Measurements from ENCODE around the gene CHST9.

DNA sequence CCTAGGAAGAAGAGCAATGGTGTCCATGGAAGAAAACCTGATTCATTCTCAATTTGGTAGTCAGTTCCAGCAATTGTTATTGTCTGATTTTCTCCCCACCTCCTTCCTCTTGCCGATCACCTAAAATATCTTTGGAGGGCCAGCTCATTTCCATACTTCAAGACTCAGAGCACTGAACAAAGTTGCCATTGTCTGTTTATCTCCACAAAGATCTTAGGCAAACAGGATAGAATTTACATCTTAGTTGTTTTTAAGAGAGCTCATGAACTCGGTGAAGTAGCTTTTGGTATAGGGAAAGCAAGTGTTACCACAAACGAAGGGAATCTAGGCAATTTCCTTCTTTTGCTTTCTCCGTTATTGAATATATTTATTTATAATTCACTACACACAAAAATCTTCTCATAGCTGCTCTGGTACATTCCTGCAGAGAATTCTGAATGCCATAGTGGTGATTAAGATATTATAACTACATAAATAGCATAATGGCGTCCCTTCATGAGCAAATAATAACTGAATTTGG is 41.5 kb upstream of the CHST9 start:
- TF ChIP-seq, protein P1, sequence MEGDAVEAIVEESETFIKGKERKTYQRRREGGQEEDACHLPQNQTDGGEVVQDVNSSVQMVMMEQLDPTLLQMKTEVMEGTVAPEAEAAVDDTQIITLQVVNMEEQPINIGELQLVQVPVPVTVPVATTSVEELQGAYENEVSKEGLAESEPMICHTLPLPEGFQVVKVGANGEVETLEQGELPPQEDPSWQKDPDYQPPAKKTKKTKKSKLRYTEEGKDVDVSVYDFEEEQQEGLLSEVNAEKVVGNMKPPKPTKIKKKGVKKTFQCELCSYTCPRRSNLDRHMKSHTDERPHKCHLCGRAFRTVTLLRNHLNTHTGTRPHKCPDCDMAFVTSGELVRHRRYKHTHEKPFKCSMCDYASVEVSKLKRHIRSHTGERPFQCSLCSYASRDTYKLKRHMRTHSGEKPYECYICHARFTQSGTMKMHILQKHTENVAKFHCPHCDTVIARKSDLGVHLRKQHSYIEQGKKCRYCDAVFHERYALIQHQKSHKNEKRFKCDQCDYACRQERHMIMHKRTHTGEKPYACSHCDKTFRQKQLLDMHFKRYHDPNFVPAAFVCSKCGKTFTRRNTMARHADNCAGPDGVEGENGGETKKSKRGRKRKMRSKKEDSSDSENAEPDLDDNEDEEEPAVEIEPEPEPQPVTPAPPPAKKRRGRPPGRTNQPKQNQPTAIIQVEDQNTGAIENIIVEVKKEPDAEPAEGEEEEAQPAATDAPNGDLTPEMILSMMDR (IDR thresholded peaks at IDR 0.05 in 8 of 11, conservative IDR thresholded peaks at IDR 0.05 in 3 of 11) = no peak
- no peak for TF ChIP-seq POLR2A (IDR thresholded peaks at IDR 0.05)
